Retina (tissue), 1 donor: ENCODE measurements around the gene MYO18A.

Experiments
- DNase-seq: peaks from one replicate; pipeline ENCODE4 v3.0.0-alpha.2; 2016

MYO18A gene

GRCh38 chr17:29120433-29120832 lies 59.8 kb downstream of the MYO18A start:
- DNase-seq: no peak

GRCh38 chr17:29119265-29119664 lies 60.9 kb downstream of the MYO18A start:
- DNase-seq: no peak

GRCh38 chr17:29116804-29117753 lies 63.1 kb downstream of the MYO18A start:
- DNase-seq: peak; percentile 85

DNA sequence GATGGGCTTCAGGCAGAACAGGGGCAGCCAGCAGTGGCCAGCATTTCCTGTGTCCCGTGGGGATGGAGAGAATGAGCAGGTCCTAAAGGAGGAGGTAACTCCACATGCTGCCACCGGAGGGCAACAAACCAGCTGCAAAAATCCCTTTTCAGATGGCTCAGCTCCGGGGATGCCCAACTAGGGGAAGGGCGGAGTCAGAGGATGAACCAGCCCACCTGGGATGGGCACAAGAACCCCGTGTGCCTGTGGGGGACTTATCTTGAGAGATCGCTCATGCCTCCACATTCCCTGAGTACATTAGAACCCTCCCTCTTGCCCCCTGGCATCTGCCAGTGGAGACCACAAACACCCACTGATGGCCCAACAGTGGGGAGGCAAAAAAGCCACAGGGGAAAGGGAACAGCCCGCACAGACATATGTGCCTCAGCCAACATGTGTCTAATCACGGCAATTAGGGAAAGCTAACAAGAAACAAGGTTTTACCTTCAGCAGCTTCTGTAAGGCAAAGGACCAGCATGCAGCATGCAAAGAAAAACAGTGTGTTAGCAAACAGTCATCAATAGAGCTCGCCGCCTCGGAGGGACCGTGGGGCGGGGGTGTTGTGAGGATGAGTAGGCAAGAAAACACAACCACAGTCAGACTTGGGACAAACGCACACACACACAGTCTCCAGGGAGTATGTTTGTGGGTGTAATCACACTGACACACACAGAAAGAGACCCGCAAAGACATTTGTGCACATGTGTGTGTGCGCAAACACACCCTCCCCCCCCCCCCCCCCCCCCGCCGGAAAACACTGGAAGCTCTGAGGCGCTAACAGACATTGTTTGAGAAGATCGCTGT lies 64.0 kb downstream of the MYO18A start:
- DNase-seq: peak; percentile 38

DNA sequence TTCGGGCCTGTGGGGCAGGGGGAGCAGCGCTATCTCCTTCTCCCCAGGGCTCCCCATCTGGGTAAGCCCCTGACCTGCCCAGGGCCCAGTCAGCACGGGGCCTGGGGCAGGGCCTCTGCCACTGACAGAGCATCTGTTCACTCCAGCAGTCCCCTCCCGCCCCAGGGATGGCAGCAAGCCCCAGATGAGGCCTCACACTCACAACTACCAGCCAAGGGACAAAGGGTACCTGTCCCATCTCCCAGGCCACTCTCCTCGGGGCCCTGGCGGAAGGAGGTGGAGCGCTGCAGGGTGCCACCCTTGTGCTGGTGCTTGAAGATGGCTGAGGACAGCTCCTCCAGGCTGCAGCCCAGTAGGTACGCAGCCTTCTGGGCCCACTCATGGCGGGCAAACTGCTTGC lies 64.8 kb downstream of the MYO18A start:
- DNase-seq: no peak

DNA sequence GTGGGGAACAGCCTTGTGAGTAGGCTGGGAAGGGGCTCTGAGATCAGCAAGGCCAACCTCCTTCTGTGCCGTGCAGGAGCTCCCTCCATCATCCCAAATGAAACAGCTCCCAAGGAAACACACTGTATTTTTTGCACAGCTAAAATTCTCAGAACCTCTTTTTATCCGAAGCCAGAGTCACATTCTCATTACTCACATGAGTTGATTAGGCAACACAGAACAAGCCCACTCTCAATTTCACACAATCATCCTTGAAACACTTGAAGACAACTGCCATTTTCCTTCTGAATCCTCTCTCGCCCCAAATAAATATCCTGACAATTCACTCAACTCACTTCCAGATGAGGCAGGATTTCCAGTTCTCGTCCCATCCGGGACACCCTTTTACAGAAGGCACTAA lies 66.1 kb downstream of the MYO18A start:
- DNase-seq: no peak

GRCh38 chr17:29113334-29113733 lies 66.9 kb downstream of the MYO18A start:
- DNase-seq: no peak

- DNase-seq: no peak
These were observed 67.4 kb downstream of the MYO18A start for GRCh38 chr17:29112771-29113295.

GRCh38 chr17:29111816-29112499 lies 68.2 kb downstream of the MYO18A start:
- peak; percentile 90 for DNase-seq

GRCh38 chr17:29110372-29110757 lies 69.8 kb downstream of the MYO18A start:
- DNase-seq: no peak

DNA sequence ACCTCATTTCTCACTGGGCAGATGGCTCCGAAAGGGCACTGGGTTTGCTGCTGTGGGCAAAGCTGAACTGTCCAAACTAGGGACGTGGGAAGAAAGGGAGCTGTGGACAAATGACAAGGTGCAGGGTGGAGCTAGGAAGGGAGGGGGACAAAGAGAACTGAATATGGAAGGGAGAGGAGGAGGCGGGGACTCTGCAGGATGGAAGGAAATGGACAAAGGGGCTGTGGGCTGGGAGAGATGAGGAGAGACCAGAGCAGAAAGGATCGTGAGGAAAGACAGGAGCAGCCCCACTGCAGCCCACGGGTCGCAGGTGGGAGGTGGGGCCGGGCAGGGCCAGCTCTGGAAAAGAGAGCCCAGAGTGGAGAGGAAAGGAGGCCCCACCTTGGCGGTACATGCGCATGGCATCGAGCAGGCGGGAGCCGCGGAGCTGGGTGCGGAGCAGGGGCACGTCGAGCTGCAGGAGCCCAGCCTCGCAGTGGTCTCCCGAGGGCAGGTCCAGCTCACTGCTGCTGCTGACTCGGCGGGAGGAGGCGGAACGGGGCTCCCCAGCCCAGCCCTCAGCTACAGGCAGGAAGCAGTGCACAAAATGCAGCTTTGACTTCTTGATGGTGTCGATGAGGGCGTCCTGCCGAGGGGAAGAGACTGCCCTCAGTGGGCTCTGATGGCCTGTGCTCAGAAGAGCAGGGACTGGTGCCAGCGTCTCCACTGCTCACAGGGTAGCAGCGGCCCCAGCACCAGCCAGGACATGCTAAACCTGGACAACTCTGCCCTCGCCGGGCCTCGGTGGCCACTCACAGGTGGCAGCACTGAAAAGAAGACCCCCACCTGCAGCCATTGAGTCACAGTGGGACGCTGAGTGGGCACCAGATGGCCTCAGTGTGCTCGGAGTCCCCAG lies 70.5 kb downstream of the MYO18A start:
- no peak for DNase-seq

DNA sequence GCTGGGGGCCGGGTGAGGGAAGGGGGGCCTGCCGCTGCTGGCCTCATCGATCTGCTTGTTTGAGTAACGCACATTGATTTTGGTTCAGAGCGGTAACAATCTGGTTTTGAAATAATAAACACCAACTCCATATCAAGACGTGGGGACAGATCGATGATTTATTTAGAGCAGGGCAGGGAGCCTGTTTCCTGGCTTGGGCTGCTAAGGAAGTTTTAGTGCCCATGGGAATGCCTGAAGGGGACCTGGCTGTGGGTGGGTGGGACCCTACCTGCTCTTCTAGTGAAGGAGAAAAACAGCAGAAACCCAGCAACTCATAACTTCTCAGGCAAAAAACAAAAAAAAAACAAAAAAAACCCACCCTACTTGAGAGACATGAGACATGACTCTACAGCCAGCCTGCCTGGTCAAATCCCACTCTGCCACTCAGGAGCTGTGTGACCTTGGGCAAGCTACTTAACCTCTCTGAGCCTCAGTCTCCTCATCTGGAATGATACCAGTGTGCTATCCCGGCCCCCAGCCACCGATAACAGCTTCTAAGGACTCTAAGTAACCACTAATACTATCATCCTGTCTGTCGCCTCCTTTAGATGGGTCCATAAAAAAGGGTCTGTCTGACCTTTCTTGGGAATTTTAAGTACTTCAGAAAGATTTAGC lies 71.2 kb downstream of the MYO18A start:
- no peak for DNase-seq

GRCh38 chr17:29107933-29108822 lies 72.0 kb downstream of the MYO18A start:
- DNase-seq: peak; percentile 74

- no peak for DNase-seq
These were observed 73.1 kb downstream of the MYO18A start for GRCh38 chr17:29107084-29107483.

DNA sequence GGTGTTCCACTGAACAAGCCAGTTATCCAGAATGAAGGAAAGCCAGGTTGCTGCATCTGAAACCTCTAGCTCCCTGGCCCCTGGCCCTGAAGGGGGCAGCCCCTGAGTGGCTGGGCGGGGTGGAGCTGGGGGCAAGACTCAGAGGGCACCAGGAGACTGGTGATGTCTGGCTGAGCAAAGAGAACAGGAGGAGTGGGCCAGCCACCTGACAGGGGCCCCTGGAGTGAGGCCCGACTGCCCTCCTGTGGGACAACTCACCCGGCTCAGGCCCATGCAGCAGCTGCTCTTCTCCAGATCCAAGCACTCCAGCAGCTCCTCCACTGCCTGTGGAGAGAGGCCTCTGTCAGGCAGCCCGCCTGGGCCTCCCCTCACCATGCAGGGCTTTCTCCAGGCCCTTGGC lies 76.9 kb downstream of the MYO18A start:
- DNase-seq: no peak

GRCh38 chr17:29102741-29103181 lies 77.4 kb downstream of the MYO18A start:
- no peak for DNase-seq

GRCh38 chr17:29102046-29102445 lies 78.2 kb downstream of the MYO18A start:
- no peak for DNase-seq

DNA sequence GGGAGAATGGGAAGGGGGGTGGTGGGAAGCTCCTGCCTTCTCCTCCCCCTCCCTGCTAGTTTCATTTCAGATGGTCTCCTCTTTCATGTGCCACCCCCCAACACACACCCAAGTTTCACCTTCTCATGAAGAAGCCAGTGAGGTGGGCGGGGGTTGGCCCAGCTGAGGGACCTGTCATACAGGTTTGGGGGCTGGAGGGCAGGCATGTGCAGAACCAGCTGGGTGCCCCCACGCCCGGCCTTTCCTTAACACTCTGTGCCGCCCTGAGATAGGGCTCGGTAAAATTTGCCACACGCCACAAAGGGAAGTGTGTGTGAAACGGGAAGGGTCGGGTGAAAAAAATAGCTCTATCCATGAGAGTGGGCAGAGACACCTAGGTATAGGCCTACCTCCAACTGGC lies 79.9 kb downstream of the MYO18A start:
- DNase-seq: no peak

DNA sequence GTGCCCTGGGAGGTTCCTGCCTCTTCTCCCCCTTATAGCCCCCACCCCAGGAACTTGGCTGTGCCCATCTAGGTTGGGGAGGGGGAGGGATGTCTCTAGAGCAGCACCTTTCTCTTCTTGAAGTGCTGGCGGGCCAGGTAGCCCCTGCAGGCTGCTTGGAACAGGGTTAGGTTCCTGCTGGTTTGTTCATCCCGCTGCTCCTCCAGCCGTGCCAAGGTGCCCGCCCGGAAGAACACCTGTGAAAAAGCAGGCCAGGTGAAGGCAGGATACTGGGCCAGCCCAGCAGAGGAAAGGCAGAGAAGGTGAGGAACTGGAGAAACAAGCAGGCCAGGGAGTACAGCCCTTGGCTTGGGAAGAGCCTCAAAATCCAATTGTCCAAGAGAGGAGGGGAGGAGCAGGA lies 80.7 kb downstream of the MYO18A start:
- DNase-seq: no peak

GRCh38 chr17:29096094-29096493 lies 84.1 kb downstream of the MYO18A start:
- DNase-seq: no peak
